ENCODE measurements around the gene CCNO.

The CCNO gene, protein sequence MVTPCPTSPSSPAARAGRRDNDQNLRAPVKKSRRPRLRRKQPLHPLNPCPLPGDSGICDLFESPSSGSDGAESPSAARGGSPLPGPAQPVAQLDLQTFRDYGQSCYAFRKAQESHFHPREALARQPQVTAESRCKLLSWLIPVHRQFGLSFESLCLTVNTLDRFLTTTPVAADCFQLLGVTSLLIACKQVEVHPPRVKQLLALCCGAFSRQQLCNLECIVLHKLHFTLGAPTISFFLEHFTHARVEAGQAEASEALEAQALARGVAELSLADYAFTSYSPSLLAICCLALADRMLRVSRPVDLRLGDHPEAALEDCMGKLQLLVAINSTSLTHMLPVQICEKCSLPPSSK

GRCh38 chr5:55232985-55233928 is at the start of gene CCNO:
Gene CCNO, minus strand, starts transcription at chr5:55233608. Its CDS starts 85 bp downstream, at chr5:55233523.
- no peak for DNase-seq (ENCODE audit: low read depth in 2 of 2)

DNA sequence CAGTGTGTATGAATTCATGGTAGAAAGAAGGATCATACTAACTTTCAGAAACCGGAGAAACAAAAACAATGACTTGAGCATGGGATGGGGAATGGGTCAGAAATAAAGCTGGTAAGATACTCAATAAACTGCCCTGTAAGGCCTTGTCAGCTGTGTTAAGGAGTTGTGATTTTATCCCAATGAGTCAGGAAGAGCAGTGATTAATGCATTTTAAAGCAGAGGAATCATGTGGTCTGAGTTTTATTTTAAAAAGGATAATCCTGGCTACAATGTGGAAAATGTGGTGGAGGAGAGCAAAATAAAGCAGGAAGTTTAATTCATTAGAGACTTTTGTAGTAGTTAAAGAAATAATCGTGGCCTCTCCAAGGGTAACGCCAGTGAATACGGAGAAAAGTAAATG is 45.4 kb upstream of the CCNO start:
- DNase-seq (ENCODE audit: low read depth in 2 of 2), result no peak

DNA sequence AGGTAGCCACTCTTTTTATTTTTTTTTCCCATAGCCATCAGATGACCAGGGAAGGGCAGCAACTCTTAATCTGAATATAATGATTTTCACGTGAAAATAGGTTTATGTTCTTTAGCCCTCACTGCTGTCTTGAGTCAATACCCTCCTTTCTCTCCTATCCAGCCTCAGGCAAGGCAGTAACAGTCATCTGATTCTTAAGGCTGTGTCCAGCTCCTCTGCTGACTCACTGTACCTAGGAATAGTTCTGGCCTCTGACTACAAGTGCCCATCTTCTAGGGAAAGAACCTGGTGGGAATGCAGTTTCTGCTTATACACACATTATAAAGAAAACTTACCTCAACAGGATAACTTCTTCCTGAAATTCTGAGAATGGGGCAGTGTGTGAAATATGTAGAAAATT is 43.4 kb upstream of the CCNO start:
- DNase-seq (ENCODE audit: low read depth in 2 of 2), result no peak

DNA sequence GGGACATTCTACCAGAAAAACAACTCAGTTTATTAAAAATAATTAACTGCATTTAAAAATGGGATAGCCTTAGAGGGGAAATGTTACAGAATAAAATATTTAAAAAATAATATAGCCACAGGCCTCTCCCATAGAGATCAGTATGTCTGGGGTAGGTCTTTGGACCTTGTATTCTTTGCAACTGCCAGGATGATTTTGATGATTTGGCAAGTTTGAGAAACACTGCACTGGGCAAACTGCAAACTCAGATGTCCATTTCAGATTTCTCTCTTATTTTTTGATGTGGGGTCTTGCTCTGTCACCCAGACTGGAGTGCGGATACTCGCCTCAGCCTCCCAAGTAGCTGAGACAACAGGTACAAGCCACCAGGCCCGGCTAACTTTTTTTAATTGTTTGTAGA is 24.9 kb upstream of the CCNO start:
- no peak for DNase-seq (ENCODE audit: low read depth in 2 of 2)

GRCh38 chr5:55254802-55255201 is 21.4 kb upstream of the CCNO start:
- no peak for DNase-seq (ENCODE audit: low read depth in 2 of 2)

DNA sequence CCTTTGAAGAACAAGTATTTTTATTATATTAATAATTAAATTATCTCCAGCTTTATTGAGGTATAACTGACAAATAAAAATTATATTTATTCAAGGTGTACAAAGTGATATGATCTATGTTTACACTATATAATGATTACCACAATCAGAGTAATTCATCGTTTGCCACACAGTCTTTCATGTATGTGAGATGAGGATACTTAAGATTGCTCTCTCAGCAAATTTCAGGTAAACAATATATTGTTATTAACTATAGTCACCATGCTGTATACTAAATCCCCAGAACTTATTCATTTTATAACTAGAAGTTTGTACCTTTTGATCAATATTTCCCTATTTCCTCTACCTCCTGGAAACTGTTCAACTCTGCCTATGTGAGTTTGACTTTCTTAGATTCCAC is 16.7 kb upstream of the CCNO start:
- no peak for DNase-seq (ENCODE audit: low read depth in 2 of 2)

GRCh38 chr5:55241746-55242145 is 8.3 kb upstream of the CCNO start:
- DNase-seq (ENCODE audit: low read depth in 2 of 2), result no peak

- DNase-seq (ENCODE audit: low read depth in 2 of 2), result no peak
Observed at GRCh38 chr5:55236800-55237199, 3.4 kb upstream of the CCNO start.

DNA sequence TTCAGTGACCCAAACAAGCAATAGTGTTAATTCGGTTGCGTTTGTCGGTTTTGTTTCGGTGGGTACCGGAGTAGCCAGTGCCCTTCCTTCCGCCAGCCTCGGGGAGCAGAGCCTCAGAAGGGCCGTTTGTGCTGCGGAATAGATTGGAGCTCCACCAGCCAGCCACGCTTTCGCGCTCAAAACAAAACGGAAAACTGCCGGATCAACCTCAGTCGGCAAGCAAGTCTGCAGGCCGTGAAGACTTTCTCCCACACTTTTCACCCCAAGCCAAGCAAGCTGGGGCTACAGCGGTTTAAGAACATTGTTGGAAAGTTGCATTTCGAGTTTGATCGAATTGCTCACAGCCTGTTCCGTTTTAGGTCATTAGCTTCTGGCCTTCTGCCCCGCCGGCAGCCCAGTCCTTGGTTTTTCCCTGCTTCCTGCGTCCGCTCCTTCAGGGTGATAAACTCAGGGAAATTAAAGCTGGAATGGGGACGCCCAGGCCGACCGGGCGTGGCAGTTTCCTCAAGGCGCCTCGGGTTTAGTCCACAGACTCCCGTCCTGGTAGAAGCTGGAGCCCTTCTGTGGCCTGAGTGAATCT is 803 bp upstream of the CCNO start:
- no peak for DNase-seq (ENCODE audit: low read depth in 2 of 2)

DNA sequence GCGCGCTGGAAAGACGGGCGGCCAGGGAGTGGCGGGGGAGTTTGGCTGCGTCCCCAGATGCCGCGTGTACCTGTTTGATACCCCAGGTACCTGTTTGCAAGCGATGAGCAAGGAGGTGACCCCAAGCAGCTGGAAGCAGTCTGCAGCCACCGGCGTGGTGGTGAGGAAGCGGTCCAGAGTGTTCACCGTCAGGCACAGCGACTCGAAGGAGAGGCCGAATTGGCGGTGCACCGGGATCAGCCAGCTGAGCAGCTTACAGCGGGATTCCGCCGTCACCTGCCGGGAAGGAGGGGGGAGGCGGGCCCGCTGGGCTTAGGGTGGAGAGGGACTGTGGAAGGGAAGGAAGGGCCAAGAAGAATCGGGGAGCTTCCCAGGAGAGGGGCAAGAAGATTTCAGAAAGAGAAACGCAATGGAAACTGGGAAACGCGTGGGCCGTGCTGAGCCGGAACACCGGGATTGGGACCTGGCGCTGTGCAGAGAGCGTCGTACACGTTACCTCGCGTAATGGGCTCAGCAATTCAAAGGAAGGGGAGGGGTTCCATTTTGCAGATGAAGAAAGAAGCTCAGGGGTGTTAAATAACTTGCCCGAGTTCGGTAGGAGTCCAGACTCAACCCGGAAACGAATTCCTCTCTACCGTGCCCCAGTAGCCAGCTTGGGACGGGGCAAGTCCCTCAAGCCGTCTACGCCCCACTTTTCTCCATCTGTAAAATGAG is 980 bp downstream of the CCNO start:
- no peak for DNase-seq (ENCODE audit: low read depth in 2 of 2)

GRCh38 chr5:55231919-55232270 is 1.5 kb downstream of the CCNO start:
- DNase-seq (ENCODE audit: low read depth in 2 of 2), result no peak

DNA sequence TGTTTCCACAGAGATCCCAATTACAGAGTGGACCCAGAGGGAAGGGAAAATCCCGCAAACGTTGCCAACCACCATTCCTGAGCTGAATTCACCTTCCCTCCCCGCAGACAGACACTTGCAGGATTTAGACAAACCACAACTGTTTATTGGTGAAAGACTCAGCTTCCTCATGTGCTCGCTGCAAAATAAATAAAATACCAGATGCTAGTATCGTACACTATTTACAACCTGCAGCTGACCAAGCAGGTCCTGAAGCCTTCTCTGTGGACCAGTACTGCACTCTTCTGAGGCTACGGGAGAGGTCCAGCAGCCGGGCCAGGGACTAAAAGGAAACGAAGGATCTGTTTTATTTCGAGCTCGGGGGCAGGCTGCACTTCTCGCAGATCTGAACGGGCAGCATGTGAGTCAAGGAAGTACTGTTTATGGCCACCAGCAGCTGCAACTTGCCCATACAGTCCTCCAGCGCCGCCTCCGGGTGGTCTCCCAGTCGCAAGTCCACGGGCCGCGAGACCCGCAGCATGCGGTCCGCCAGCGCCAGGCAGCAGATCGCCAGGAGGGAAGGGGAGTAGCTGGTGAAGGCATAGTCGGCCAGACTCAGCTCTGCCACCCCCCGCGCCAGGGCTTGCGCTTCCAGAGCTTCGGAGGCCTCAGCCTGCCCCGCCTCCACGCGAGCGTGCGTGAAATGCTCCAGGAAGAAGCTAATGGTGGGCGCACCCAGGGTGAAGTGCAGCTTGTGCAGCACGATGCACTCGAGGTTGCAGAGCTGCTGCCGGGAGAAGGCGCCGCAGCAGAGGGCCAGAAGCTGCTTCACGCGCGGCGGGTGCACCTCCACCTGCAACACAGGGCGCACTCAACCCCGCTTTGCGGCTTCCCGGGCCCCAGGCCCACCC is 2.1 kb downstream of the CCNO start:
- no peak for DNase-seq (ENCODE audit: low read depth in 2 of 2)

GRCh38 chr5:55230086-55230629 is 3.2 kb downstream of the CCNO start:
- DNase-seq (ENCODE audit: low read depth in 2 of 2), result no peak

GRCh38 chr5:55227664-55228430 is 5.6 kb downstream of the CCNO start:
- DNase-seq (ENCODE audit: low read depth in 2 of 2), result no peak

- no peak for DNase-seq (ENCODE audit: low read depth in 2 of 2)
Observed at GRCh38 chr5:55226934-55227663, 6.3 kb downstream of the CCNO start, which contains the start of gene MCIDAS. Gene MCIDAS, minus strand, starts transcription at chr5:55227315. Its CDS starts 177 bp downstream, at chr5:55227138.

DNA sequence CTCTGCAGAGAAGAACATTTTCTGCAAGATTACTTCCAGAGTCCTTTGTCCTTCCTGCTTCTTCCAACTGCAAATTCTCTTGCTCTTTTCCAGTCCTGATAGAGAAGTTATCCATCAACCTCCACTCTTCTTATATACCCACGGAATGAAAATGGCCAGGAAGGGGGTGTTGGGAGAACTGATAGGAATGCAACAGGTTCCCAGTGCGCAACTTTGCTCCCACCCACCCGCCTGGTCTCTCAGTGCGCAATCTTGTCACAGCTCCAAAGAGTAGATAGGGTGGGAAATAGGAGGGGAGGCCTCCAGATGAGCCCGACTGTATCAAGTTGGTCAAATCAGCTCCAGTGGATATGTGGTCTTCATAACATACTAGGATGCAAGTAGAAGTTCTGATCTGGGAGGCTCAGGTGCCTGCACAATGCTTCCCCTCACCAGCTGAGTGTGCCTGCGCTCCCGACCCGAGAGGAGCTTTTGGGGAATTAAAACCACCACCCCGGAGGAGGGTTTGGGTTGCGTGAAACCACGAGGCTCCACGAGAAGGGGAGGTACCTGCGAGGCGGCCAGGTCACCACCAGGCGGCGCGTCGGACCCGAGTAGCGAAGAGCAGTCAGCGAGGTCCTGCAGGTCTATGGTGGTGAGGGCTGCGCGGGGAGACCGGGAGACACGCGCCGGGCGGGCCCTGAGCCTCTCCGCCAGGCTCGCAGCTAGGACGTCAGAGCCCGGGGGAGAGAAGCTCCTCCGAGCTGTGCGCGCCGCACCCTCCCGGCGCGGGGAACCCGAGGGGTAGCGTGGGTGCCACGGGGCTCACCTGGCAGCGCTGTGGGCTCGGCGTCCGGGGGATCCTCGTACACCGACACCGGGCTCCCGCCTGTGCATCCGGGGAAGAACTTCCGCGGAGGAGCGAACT is 7.1 kb downstream of the CCNO start:
- no peak for DNase-seq (ENCODE audit: low read depth in 2 of 2)

GRCh38 chr5:55225346-55225745 is 8.1 kb downstream of the CCNO start:
- DNase-seq (ENCODE audit: low read depth in 2 of 2), result no peak

DNA sequence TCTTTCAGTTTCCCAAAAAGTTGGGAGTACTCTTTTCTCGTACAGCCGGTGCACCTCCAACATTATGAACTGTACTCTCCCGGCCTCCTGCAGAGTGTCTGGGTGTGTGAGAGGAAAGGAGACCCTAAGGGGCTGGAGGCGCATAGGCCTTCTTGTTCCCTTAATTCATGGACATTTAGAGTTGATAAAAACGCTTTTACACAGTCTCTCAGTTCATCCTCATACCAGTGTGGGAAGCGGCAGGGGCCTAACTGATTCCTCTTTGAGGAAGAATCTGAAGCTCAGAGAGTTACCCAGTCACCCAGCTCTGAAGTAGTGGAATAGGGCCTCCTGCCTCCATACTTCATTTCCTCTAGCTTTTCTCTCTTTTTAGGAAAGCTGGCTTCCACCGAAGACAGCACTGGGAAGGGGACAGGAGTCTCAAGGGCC is 9.6 kb downstream of the CCNO start:
- DNase-seq (ENCODE audit: low read depth in 2 of 2), result no peak
